WTC11 (cell line): ENCODE results near the gene NPAS2. TPM values are rescaled to one million over a fixed set of nuclear protein-coding genes. Genes with fewer than 3 reads are reported as not detected.
A peak's percentile ranks its signal among the peaks of the same experiment; 100 is the strongest.

Experiments
- ATAC-seq: fragments of 200-7000 bp; cut with Tn5 transposase; 2 replicates; pipeline ENCODE4 v1.10.0; 2021; ENCODE audit warnings: mild to moderate bottlenecking, moderate library complexity
- CTCF ChIA-PET: fragments of 300-600 bp; sonication (Branson Sonifier 250); formaldehyde crosslinking; loops from one replicate; lab custom pipeline; 2021; ENCODE audit warnings: antibody characterized with exemption; lab: Charles Lee
- POLR2A ChIA-PET: fragments of 350-600 bp; sonication (Branson Sonifier 250); formaldehyde crosslinking; loops from one replicate; lab custom pipeline; 2021; ENCODE audit warnings: antibody characterized with exemption; lab: Charles Lee
- DNase-seq: peaks from one replicate; pipeline ENCODE4 v3.0.0; 2021; ENCODE audit warnings: low spot score
- H3K27ac Mint-ChIP-seq: 2 replicates; pipeline ENCODE4 v1.8.0; 2021; ENCODE audit warnings: mixed read lengths
- H3K27me3 Mint-ChIP-seq: 2 replicates; pipeline ENCODE4 v1.8.0; 2021; ENCODE audit warnings: low read depth, mild to moderate bottlenecking, moderate library complexity, mixed read lengths
- H3K36me3 Mint-ChIP-seq: 2 replicates; pipeline ENCODE4 v1.8.0; 2021; ENCODE audit warnings: mixed read lengths
- H3K4me1 Mint-ChIP-seq: 2 replicates; pipeline ENCODE4 v1.8.0; 2022; ENCODE audit warnings: mixed read lengths
- H3K4me3 Mint-ChIP-seq: 2 replicates; pipeline ENCODE4 v1.8.0; 2021; ENCODE audit warnings: mild to moderate bottlenecking, moderate library complexity, mixed read lengths
- H3K9me3 Mint-ChIP-seq: 2 replicates; pipeline ENCODE4 v1.8.0; 2021; ENCODE audit warnings: mixed read lengths
- ATF1 ChIP-seq: sonication (generic); formaldehyde crosslinking; IDR thresholded peaks from 2 replicates; pipeline ENCODE4 v1.8.1; 2023; ENCODE audit warnings: mild to moderate bottlenecking, moderate library complexity, missing genetic modification reagents
- ELF4 ChIP-seq: sonication (generic); formaldehyde crosslinking; IDR thresholded peaks from 2 replicates; pipeline ENCODE4 v1.8.1; 2022; ENCODE audit warnings: low read depth, mild to moderate bottlenecking, moderate library complexity, missing genetic modification reagents
- FOXJ3 ChIP-seq: sonication (generic); formaldehyde crosslinking; IDR thresholded peaks from 2 replicates; pipeline ENCODE4 v1.9.0; 2021; ENCODE audit warnings: missing genetic modification reagents, mild to moderate bottlenecking, borderline replicate concordance
- JUN ChIP-seq: sonication (generic); formaldehyde crosslinking; IDR thresholded peaks from 2 replicates; pipeline ENCODE4 v1.8.0; 2023; ENCODE audit warnings: mild to moderate bottlenecking, missing genetic modification reagents
- NFATC4 ChIP-seq: fragments of 250-450 bp; sonication (Bioruptor Pico); IDR thresholded peaks from 2 replicates; pipeline ENCODE4 v1.9.0; 2021; ENCODE audit warnings: mild to moderate bottlenecking
- NFYB ChIP-seq: sonication (generic); formaldehyde crosslinking; conservative IDR thresholded peaks from 2 replicates; pipeline ENCODE4 v1.8.0; 2022; ENCODE audit warnings: low read depth, missing genetic modification reagents
- NR3C1 ChIP-seq: sonication (generic); formaldehyde crosslinking; conservative IDR thresholded peaks from 2 replicates; pipeline ENCODE4 v1.8.1; 2023; ENCODE audit warnings: low read depth, mild to moderate bottlenecking, missing genetic modification reagents
- ZNF232 ChIP-seq: sonication (generic); formaldehyde crosslinking; IDR thresholded peaks from 2 replicates; pipeline ENCODE4 v1.8.0; 2022; ENCODE audit warnings: mild to moderate bottlenecking, missing genetic modification reagents
- ZNF396 ChIP-seq: fragments of 250-450 bp; sonication (Bioruptor Pico); IDR thresholded peaks from 2 replicates; pipeline ENCODE4 v1.8.0; 2021; ENCODE audit warnings: mild to moderate bottlenecking, moderate library complexity, borderline replicate concordance
- total RNA-seq: library from RNA; stranded (reverse); gene quantifications from 3 replicates; pipeline ENCODE4 v1.2.3, GENCODE V29; 2021
- TF ChIP-seq, protein P1 (sequence below): sonication (generic); formaldehyde crosslinking; IDR thresholded peaks from 2 replicates; pipeline ENCODE4 v1.8.0; 2022; ENCODE audit warnings: mild to moderate bottlenecking, missing genetic modification reagents
- TF ChIP-seq, protein P2 (sequence below): sonication (generic); formaldehyde crosslinking; conservative IDR thresholded peaks from 2 replicates; pipeline ENCODE4 v1.8.1; 2022; ENCODE audit warnings: mild to moderate bottlenecking, missing genetic modification reagents
- TF ChIP-seq, protein P3 (sequence below): fragments of 250-450 bp; sonication (Bioruptor Pico); IDR thresholded peaks from 2 replicates; pipeline ENCODE4 v2.1.2; 2022; ENCODE audit warnings: mild to moderate bottlenecking, moderate library complexity
- TF ChIP-seq, protein P4 (sequence below): sonication (generic); formaldehyde crosslinking; IDR thresholded peaks from 2 replicates; pipeline ENCODE4 v1.8.1; 2023; ENCODE audit warnings: mild to moderate bottlenecking, missing genetic modification reagents
- TF ChIP-seq, protein P5 (sequence below): sonication (generic); formaldehyde crosslinking; conservative IDR thresholded peaks from 2 replicates; pipeline ENCODE4 v1.8.1; 2023; ENCODE audit warnings: mild to moderate bottlenecking, low read depth, missing genetic modification reagents, moderate library complexity
- TF ChIP-seq, protein P6 (sequence below): sonication (generic); formaldehyde crosslinking; IDR thresholded peaks from 2 replicates; pipeline ENCODE4 v1.8.1; 2023; ENCODE audit warnings: mild to moderate bottlenecking, missing genetic modification reagents, moderate library complexity
- TF ChIP-seq, protein P7 (sequence below): sonication (generic); formaldehyde crosslinking; IDR thresholded peaks from 2 replicates; pipeline ENCODE4 v1.8.1; 2022; ENCODE audit warnings: mild to moderate bottlenecking, missing genetic modification reagents, moderate library complexity, borderline replicate concordance

Gene NPAS2
- total RNA-seq, 1 experiment from 2014 or later = 2.6 TPM

DNA sequence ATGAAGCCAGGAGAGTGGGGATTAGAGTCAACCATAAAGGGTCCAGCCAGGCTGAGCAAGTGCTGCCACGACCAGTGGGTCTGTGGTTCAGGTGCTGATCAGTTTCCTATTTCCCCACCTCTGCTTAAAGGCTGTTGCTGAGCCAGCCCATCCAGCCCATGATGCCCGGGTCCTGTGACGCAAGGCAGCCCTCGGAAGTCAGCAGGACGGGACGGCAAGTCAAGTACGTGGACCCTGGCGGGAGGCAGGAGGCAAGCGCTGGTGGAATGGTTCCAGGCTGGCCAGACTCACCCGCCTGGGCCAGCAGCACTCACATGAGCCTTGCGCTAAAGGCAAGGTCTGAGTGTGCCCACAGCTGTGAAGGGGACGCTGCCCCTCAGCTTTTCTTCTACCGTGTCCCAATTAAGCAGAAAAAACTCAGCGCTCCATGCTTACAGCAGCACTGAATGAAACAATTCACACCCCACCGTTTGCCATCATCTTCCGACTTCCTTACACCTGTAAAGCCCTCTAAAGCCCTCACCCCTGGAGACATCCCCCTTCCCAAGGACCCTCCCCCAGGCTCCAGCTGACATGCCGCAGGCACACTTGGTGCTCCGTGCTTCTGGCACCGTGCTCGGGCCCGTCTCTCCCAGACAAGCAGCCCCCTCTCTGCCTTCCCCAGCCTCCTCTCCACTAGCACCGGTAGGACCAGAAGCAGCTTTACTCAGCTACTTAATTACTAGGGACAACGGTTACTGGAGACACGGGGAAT, 170.9 kb downstream of the NPAS2 start:
- no peak for DNase-seq
- H3K4me3 Mint-ChIP-seq = no peak overlapping the region
- TF ChIP-seq ATF1 (CRISPR knock-in tag) (no peak), ZNF396 (CRISPR knock-in tag) (no peak), JUN (CRISPR knock-in tag) (no peak), NFATC4 (CRISPR knock-in tag) (no peak), FOXJ3 (CRISPR knock-in tag) (no peak), NR3C1 (CRISPR knock-in tag) (no peak), NFYB (CRISPR knock-in tag) (no peak), ZNF232 (CRISPR knock-in tag) (no peak), ELF4 (no peak)
- TF ChIP-seq, protein P1, sequence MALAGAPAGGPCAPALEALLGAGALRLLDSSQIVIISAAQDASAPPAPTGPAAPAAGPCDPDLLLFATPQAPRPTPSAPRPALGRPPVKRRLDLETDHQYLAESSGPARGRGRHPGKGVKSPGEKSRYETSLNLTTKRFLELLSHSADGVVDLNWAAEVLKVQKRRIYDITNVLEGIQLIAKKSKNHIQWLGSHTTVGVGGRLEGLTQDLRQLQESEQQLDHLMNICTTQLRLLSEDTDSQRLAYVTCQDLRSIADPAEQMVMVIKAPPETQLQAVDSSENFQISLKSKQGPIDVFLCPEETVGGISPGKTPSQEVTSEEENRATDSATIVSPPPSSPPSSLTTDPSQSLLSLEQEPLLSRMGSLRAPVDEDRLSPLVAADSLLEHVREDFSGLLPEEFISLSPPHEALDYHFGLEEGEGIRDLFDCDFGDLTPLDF (CRISPR knock-in tag) = no peak
- TF ChIP-seq, protein P2, sequence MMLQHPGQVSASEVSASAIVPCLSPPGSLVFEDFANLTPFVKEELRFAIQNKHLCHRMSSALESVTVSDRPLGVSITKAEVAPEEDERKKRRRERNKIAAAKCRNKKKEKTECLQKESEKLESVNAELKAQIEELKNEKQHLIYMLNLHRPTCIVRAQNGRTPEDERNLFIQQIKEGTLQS (CRISPR knock-in tag) = no peak
- TF ChIP-seq, protein P3, sequence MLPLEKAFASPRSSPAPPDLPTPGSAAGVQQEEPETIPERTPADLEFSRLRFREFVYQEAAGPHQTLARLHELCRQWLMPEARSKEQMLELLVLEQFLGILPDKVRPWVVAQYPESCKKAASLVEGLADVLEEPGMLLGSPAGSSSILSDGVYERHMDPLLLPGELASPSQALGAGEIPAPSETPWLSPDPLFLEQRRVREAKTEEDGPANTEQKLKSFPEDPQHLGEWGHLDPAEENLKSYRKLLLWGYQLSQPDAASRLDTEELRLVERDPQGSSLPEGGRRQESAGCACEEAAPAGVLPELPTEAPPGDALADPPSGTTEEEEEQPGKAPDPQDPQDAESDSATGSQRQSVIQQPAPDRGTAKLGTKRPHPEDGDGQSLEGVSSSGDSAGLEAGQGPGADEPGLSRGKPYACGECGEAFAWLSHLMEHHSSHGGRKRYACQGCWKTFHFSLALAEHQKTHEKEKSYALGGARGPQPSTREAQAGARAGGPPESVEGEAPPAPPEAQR (CRISPR knock-in tag) = no peak
- TF ChIP-seq, protein P4, sequence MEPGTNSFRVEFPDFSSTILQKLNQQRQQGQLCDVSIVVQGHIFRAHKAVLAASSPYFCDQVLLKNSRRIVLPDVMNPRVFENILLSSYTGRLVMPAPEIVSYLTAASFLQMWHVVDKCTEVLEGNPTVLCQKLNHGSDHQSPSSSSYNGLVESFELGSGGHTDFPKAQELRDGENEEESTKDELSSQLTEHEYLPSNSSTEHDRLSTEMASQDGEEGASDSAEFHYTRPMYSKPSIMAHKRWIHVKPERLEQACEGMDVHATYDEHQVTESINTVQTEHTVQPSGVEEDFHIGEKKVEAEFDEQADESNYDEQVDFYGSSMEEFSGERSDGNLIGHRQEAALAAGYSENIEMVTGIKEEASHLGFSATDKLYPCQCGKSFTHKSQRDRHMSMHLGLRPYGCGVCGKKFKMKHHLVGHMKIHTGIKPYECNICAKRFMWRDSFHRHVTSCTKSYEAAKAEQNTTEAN (CRISPR knock-in tag) = no peak
- TF ChIP-seq, protein P5, sequence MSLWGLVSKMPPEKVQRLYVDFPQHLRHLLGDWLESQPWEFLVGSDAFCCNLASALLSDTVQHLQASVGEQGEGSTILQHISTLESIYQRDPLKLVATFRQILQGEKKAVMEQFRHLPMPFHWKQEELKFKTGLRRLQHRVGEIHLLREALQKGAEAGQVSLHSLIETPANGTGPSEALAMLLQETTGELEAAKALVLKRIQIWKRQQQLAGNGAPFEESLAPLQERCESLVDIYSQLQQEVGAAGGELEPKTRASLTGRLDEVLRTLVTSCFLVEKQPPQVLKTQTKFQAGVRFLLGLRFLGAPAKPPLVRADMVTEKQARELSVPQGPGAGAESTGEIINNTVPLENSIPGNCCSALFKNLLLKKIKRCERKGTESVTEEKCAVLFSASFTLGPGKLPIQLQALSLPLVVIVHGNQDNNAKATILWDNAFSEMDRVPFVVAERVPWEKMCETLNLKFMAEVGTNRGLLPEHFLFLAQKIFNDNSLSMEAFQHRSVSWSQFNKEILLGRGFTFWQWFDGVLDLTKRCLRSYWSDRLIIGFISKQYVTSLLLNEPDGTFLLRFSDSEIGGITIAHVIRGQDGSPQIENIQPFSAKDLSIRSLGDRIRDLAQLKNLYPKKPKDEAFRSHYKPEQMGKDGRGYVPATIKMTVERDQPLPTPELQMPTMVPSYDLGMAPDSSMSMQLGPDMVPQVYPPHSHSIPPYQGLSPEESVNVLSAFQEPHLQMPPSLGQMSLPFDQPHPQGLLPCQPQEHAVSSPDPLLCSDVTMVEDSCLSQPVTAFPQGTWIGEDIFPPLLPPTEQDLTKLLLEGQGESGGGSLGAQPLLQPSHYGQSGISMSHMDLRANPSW (CRISPR knock-in tag) = no peak
- TF ChIP-seq, protein P6, sequence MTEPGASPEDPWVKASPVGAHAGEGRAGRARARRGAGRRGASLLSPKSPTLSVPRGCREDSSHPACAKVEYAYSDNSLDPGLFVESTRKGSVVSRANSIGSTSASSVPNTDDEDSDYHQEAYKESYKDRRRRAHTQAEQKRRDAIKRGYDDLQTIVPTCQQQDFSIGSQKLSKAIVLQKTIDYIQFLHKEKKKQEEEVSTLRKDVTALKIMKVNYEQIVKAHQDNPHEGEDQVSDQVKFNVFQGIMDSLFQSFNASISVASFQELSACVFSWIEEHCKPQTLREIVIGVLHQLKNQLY (CRISPR knock-in tag) = no peak
- TF ChIP-seq, protein P7, sequence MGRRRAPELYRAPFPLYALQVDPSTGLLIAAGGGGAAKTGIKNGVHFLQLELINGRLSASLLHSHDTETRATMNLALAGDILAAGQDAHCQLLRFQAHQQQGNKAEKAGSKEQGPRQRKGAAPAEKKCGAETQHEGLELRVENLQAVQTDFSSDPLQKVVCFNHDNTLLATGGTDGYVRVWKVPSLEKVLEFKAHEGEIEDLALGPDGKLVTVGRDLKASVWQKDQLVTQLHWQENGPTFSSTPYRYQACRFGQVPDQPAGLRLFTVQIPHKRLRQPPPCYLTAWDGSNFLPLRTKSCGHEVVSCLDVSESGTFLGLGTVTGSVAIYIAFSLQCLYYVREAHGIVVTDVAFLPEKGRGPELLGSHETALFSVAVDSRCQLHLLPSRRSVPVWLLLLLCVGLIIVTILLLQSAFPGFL (CRISPR knock-in tag) = no peak
- TF ChIP-seq, all 79 proteins: peak for 0
- Mint-ChIP-seq H3K27me3 (no peaks in the 10 kb centered on the region), H3K9me3 (no peaks in the 10 kb centered on the region), H3K36me3 (no peaks in the 10 kb centered on the region), H3K4me1 (peaks cover 12% of the 10 kb centered on the region), H3K27ac (no peak overlapping the region)
- POLR2A ChIA-PET = no interaction called here
- peak; percentile 38 for ATAC-seq
- CTCF ChIA-PET = interaction anchor here (0.7 to 1.5 kb wide), 3 partner anchors 48 to 381 kb away, joined by 3 read pairs; no protein-coding TSS in a partner anchor
